ENCODE data around the gene RASSF5.
"Not testable (repeated sequence)": the region's sequence is repeated elsewhere in the genome, so short reads cannot be mapped to it uniquely, and the experiment has no call there.

The RASSF5 gene

DNA sequence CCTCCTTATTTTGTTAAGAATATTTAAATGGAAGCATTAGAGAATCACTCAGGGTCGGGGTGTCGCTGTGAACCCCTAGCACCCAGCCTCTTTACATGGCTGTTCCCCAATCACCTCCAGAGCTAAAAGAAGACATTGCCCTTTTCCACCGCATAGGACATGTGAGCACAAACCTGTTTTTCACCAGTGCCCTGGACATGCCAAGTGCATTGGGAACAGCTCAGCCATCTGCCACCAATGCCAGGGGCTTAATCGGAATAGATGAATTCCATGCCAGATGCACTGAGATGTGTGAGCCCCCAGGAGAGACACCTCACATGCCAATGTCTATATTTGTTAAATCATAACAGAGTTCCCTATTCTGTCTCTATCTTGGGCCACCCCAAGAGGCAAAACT, 71.6 kb downstream of the RASSF5 start:
- H3K4me2 ChIP-seq (ENCODE audit: low read length), result no peak overlapping the region
- H2BK15ac ChIP-seq (replicated peaks; ENCODE audit: low read depth), result no peak overlapping the region
- H3K23ac ChIP-seq (ENCODE audit: low read length), result no peak overlapping the region
- no peaks in the 10 kb centered on the region for H3K79me1 ChIP-seq (ENCODE audit: low read length)
- H3K79me2 ChIP-seq (ENCODE audit: control insufficient read depth, insufficient read depth, low read length), result no peaks in the 10 kb centered on the region
- no peak overlapping the region for H3K4me3 ChIP-seq (ENCODE audit: low read length)
- H3K4me1 ChIP-seq (ENCODE audit: control insufficient read depth, low read depth, low read length), result no peaks in the 10 kb centered on the region
- no peaks in the 10 kb centered on the region for H3K36me3 ChIP-seq (ENCODE audit: control insufficient read depth, insufficient read depth, low read length)
- H2BK120ac ChIP-seq (ENCODE audit: low read depth, low read length), result no peak overlapping the region
- WGBS (ENCODE audit: extremely low coverage, insufficient coverage, low lambda C conversion rate), result no CpG with 5 or more reads among the region's 4 CpGs
- no peak overlapping the region for H3K56ac ChIP-seq (ENCODE audit: low read length)
- H3K9ac ChIP-seq (ENCODE audit: low read length), result no peak overlapping the region
- no peaks in the 10 kb centered on the region for H3K27me3 ChIP-seq (ENCODE audit: insufficient read depth, low read length, poor library complexity)
- no peak for DNase-seq
- H3K4ac ChIP-seq (ENCODE audit: low read depth, low read length), result no peak overlapping the region
- no peak overlapping the region for H2BK5ac ChIP-seq (ENCODE audit: low read length)
- H3K27ac ChIP-seq (ENCODE audit: low read depth, low read length), result no peak overlapping the region
- H2AK5ac ChIP-seq (ENCODE audit: low read length), result no peak overlapping the region
- H4K8ac ChIP-seq (ENCODE audit: low read depth, low read length), result no peak overlapping the region
- no peak overlapping the region for H3K18ac ChIP-seq (ENCODE audit: low read length)
- H4K5ac ChIP-seq (ENCODE audit: low read length), result no peak overlapping the region

DNA sequence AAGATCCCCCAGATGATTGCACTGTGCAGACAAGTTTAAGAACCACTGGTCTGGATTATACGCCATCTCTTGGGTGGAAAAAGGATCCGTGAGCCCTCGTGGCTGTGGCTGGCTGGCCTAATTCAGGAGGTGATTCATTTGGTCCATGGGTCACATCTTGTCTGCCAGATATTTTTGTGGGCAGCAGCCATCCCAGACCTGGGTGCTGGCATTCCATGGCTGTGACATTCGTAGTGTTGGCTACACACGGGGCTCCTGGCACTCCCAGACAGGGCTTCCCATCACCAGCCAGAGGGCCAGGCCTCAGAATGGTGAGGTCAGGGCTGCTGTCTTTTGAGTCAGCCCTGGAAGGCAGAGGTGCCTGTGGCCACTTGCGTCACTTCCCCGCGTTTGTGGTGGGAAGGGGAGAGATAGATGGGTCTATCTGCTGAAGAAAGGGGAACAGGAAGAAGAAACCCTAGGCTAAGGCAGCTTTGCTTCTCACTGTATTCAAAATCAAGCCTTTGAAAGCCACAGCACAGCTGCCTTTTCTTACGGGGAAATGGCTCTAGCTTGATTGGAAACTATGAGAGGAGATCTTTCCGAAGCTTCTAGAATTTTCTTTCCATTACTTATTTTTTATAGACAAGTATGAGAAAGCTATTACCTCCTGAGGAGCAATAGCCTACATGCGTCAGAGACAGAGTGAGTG, 72.6 kb downstream of the RASSF5 start:
- Histone ChIP-seq H4K5ac (ENCODE audit: low read length) (no peak overlapping the region), H3K4ac (ENCODE audit: low read depth, low read length) (no peak overlapping the region), H3K27me3 (ENCODE audit: insufficient read depth, low read length, poor library complexity) (no peaks in the 10 kb centered on the region), H3K79me2 (ENCODE audit: control insufficient read depth, insufficient read depth, low read length) (no peaks in the 10 kb centered on the region), H2BK120ac (ENCODE audit: low read depth, low read length) (no peak overlapping the region), H3K4me3 (ENCODE audit: low read length) (no peak overlapping the region), H3K9ac (ENCODE audit: low read length) (no peak overlapping the region), H2AK5ac (ENCODE audit: low read length) (no peak overlapping the region), H3K36me3 (ENCODE audit: control insufficient read depth, insufficient read depth, low read length) (no peaks in the 10 kb centered on the region), H2BK5ac (ENCODE audit: low read length) (no peak overlapping the region), H3K23ac (ENCODE audit: low read length) (no peak overlapping the region), H4K8ac (ENCODE audit: low read depth, low read length) (no peak overlapping the region), H2BK15ac (replicated peaks; ENCODE audit: low read depth) (no peak overlapping the region), H3K4me1 (ENCODE audit: control insufficient read depth, low read depth, low read length) (no peaks in the 10 kb centered on the region), H3K79me1 (ENCODE audit: low read length) (no peaks in the 10 kb centered on the region), H3K4me2 (ENCODE audit: low read length) (no peak overlapping the region), H3K27ac (ENCODE audit: low read depth, low read length) (no peak overlapping the region), H3K18ac (ENCODE audit: low read length) (no peak overlapping the region), H3K56ac (ENCODE audit: low read length) (no peak overlapping the region)
- DNase-seq, result no peak
- WGBS (ENCODE audit: extremely low coverage, insufficient coverage, low lambda C conversion rate), result no CpG with 5 or more reads among the region's 11 CpGs

DNA sequence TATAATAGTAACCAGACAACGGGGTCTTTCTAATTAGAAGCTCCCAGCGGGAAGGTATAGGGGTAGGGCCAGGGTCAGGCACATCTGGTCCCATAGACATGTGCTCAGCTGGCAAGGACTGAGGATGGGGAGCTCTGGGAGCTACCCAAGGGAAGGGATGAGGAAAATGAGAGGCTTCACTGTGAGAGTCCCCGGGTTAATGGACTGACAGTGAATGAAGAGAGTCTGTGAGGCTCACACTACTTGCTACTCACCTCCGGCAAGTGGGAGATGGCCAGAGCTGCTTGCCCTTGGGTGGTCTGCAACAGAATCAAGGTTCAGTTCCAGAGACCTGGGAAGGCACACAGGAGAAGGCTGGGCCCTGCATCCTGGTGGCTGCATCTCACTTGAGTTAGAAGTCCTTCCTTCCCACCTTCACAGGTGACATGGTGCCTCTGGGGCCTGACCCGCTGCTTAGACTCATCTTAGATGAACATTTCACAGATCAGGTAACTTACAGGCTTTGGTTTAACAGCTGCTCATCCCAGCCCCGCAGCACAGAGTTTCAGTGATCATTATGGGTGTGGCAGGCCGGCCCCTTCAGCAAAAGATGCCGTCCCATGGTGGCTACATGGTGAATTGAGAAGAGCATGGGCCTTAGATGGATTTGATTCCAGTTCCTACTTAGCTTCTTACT, 73.2 kb downstream of the RASSF5 start:
- no peak overlapping the region for H2BK120ac ChIP-seq (ENCODE audit: low read depth, low read length)
- H3K4me1 ChIP-seq (ENCODE audit: control insufficient read depth, low read depth, low read length), result no peaks in the 10 kb centered on the region
- H3K27ac ChIP-seq (ENCODE audit: low read depth, low read length), result no peak overlapping the region
- H2BK5ac ChIP-seq (ENCODE audit: low read length), result no peak overlapping the region
- no peaks in the 10 kb centered on the region for H3K79me2 ChIP-seq (ENCODE audit: control insufficient read depth, insufficient read depth, low read length)
- no peak overlapping the region for H3K4me2 ChIP-seq (ENCODE audit: low read length)
- no CpG with 5 or more reads among the region's 8 CpGs for WGBS (ENCODE audit: extremely low coverage, insufficient coverage, low lambda C conversion rate)
- H3K36me3 ChIP-seq (ENCODE audit: control insufficient read depth, insufficient read depth, low read length), result no peaks in the 10 kb centered on the region
- H3K18ac ChIP-seq (ENCODE audit: low read length), result no peak overlapping the region
- no peaks in the 10 kb centered on the region for H3K79me1 ChIP-seq (ENCODE audit: low read length)
- no peak overlapping the region for H3K9ac ChIP-seq (ENCODE audit: low read length)
- no peaks in the 10 kb centered on the region for H3K27me3 ChIP-seq (ENCODE audit: insufficient read depth, low read length, poor library complexity)
- H2AK5ac ChIP-seq (ENCODE audit: low read length), result no peak overlapping the region
- no peak for DNase-seq
- no peak overlapping the region for H2BK15ac ChIP-seq (replicated peaks; ENCODE audit: low read depth)
- H3K23ac ChIP-seq (ENCODE audit: low read length), result no peak overlapping the region
- no peak overlapping the region for H4K8ac ChIP-seq (ENCODE audit: low read depth, low read length)
- H4K5ac ChIP-seq (ENCODE audit: low read length), result no peak overlapping the region
- no peak overlapping the region for H3K4ac ChIP-seq (ENCODE audit: low read depth, low read length)
- H3K4me3 ChIP-seq (ENCODE audit: low read length), result no peak overlapping the region
- no peak overlapping the region for H3K56ac ChIP-seq (ENCODE audit: low read length)

DNA sequence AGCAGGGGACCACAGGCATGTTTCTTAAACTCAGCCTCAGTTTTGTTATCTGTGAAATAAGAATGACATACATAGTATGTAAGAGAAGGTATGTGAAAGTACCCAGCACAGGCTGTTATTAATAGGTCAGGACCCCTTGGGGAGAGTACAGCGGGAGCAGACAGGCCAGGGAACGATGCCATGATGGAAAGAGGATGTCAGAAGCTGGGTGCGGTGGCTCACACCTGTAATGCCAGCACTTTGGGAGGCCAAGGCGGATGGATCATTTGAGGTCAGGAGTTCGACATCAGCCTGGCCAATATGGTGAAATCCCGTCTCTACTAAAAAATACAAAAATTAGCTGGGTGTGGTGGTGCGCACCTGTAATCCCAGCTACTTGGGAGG, 73.8 kb downstream of the RASSF5 start:
- not testable (repeated sequence) for H3K79me2 ChIP-seq (ENCODE audit: control insufficient read depth, insufficient read depth, low read length); H3K27me3 ChIP-seq (ENCODE audit: insufficient read depth, low read length, poor library complexity); H2BK120ac ChIP-seq (ENCODE audit: low read depth, low read length); H4K8ac ChIP-seq (ENCODE audit: low read depth, low read length); H3K79me1 ChIP-seq (ENCODE audit: low read length); H3K36me3 ChIP-seq (ENCODE audit: control insufficient read depth, insufficient read depth, low read length); H3K9ac ChIP-seq (ENCODE audit: low read length); H2BK5ac ChIP-seq (ENCODE audit: low read length); H4K5ac ChIP-seq (ENCODE audit: low read length); DNase-seq; H3K27ac ChIP-seq (ENCODE audit: low read depth, low read length); H3K4me1 ChIP-seq (ENCODE audit: control insufficient read depth, low read depth, low read length); H3K56ac ChIP-seq (ENCODE audit: low read length); H3K4ac ChIP-seq (ENCODE audit: low read depth, low read length); H3K23ac ChIP-seq (ENCODE audit: low read length); H2AK5ac ChIP-seq (ENCODE audit: low read length); H2BK15ac ChIP-seq (replicated peaks; ENCODE audit: low read depth); H3K18ac ChIP-seq (ENCODE audit: low read length); H3K4me3 ChIP-seq (ENCODE audit: low read length); H3K4me2 ChIP-seq (ENCODE audit: low read length)
- WGBS (ENCODE audit: extremely low coverage, insufficient coverage, low lambda C conversion rate), result no CpG with 5 or more reads among the region's 7 CpGs

DNA sequence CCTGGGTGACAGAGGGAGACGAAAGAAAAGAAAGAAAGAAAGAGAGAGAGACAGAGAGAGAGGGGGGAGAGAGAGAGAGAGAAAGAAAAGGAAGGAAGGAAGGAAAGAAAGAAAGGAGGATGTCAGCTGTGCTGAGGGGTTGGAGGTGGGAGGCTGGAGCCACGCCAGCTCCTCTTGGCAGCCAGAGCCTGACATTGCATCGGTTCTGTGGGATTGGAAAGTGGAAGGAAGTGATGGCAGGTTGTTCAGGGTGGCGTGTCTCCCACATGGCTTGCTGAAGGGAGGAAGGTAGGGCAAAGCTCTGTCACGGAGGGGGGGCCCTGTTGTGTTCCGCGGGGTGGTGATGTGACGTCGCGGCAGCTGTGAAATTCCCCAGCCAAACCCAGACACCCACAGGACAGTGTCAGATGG, 74.2 kb downstream of the RASSF5 start:
- Histone ChIP-seq H2BK15ac (replicated peaks; ENCODE audit: low read depth) (no peak overlapping the region), H3K23ac (ENCODE audit: low read length) (no peak overlapping the region), H2AK5ac (ENCODE audit: low read length) (no peak overlapping the region), H3K9ac (ENCODE audit: low read length) (no peak overlapping the region), H4K5ac (ENCODE audit: low read length) (no peak overlapping the region), H2BK5ac (ENCODE audit: low read length) (no peak overlapping the region), H3K4ac (ENCODE audit: low read depth, low read length) (no peak overlapping the region), H3K4me1 (ENCODE audit: control insufficient read depth, low read depth, low read length) (no peaks in the 10 kb centered on the region), H2BK120ac (ENCODE audit: low read depth, low read length) (no peak overlapping the region), H3K79me2 (ENCODE audit: control insufficient read depth, insufficient read depth, low read length) (no peaks in the 10 kb centered on the region), H3K27me3 (ENCODE audit: insufficient read depth, low read length, poor library complexity) (no peaks in the 10 kb centered on the region), H3K56ac (ENCODE audit: low read length) (no peak overlapping the region), H3K4me3 (ENCODE audit: low read length) (no peak overlapping the region), H3K27ac (ENCODE audit: low read depth, low read length) (no peak overlapping the region), H4K8ac (ENCODE audit: low read depth, low read length) (no peak overlapping the region), H3K18ac (ENCODE audit: low read length) (no peak overlapping the region), H3K4me2 (ENCODE audit: low read length) (no peak overlapping the region), H3K36me3 (ENCODE audit: control insufficient read depth, insufficient read depth, low read length) (no peaks in the 10 kb centered on the region), H3K79me1 (ENCODE audit: low read length) (no peaks in the 10 kb centered on the region)
- WGBS (ENCODE audit: extremely low coverage, insufficient coverage, low lambda C conversion rate), result no CpG with 5 or more reads among the region's 10 CpGs
- DNase-seq, result no peak

DNA sequence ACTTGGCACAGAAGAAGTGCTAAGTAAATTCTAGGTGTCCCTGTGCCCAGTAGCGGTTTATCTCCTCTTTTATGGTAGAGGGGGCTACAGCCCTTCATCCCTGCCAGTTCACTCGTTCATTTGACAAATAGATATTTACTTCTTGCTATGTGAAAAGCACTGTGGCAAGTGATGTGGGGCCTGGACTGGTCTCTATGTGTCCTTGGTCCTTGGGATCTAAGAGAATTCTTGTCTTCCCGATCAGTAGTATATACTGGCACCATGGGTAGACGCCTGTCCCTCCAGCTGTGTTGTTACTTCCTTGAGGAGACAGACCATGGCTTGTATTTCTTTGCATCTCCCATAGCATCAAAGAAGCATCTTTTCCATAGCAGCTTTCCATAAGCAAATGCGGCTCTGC, 75.2 kb downstream of the RASSF5 start:
- H3K27ac ChIP-seq (ENCODE audit: low read depth, low read length), result no peak overlapping the region
- H3K4me1 ChIP-seq (ENCODE audit: control insufficient read depth, low read depth, low read length), result no peaks in the 10 kb centered on the region
- no peak overlapping the region for H3K9ac ChIP-seq (ENCODE audit: low read length)
- no peak overlapping the region for H2BK5ac ChIP-seq (ENCODE audit: low read length)
- no peak overlapping the region for H2AK5ac ChIP-seq (ENCODE audit: low read length)
- no peak overlapping the region for H3K4me2 ChIP-seq (ENCODE audit: low read length)
- no peaks in the 10 kb centered on the region for H3K27me3 ChIP-seq (ENCODE audit: insufficient read depth, low read length, poor library complexity)
- H3K4me3 ChIP-seq (ENCODE audit: low read length), result no peak overlapping the region
- no peak overlapping the region for H4K8ac ChIP-seq (ENCODE audit: low read depth, low read length)
- no peak for DNase-seq
- H3K18ac ChIP-seq (ENCODE audit: low read length), result no peak overlapping the region
- H3K79me2 ChIP-seq (ENCODE audit: control insufficient read depth, insufficient read depth, low read length), result no peaks in the 10 kb centered on the region
- no peak overlapping the region for H3K4ac ChIP-seq (ENCODE audit: low read depth, low read length)
- no peaks in the 10 kb centered on the region for H3K36me3 ChIP-seq (ENCODE audit: control insufficient read depth, insufficient read depth, low read length)
- WGBS (ENCODE audit: extremely low coverage, insufficient coverage, low lambda C conversion rate), result no CpG with 5 or more reads among the region's 5 CpGs
- no peaks in the 10 kb centered on the region for H3K79me1 ChIP-seq (ENCODE audit: low read length)
- H2BK15ac ChIP-seq (replicated peaks; ENCODE audit: low read depth), result no peak overlapping the region
- no peak overlapping the region for H3K56ac ChIP-seq (ENCODE audit: low read length)
- no peak overlapping the region for H3K23ac ChIP-seq (ENCODE audit: low read length)
- no peak overlapping the region for H4K5ac ChIP-seq (ENCODE audit: low read length)
- H2BK120ac ChIP-seq (ENCODE audit: low read depth, low read length), result no peak overlapping the region

Data from mesendoderm (in vitro differentiated cells).